Activated CD4-positive, alpha-beta T cell treated with anti-CD3 and anti-CD28 coated beads for 36 hours (primary cell): ENCODE data around the gene HES7. TPM values are rescaled to one million over a fixed set of nuclear protein-coding genes. Genes with fewer than 3 reads are reported as not detected.
"Not testable (repeated sequence)": the region's sequence is repeated elsewhere in the genome, so short reads cannot be mapped to it uniquely, and the experiment has no call there.

Experiments
- ATAC-seq: fragments of 200-7000 bp; cut with Tn5 transposase; one replicate; pipeline ENCODE4 v1.10.0; 2021; ENCODE audit warnings: mild to moderate bottlenecking, moderate library complexity
- CTCF ChIA-PET: fragments of 350-600 bp; sonication (Branson Sonifier 250); formaldehyde crosslinking; loops from one replicate; lab custom pipeline; 2021; ENCODE audit warnings: antibody characterized with exemption; lab: Charles Lee
- POLR2A ChIA-PET: fragments of 350-600 bp; sonication (Branson Sonifier 250); formaldehyde crosslinking; loops from one replicate; lab custom pipeline; 2021; ENCODE audit warnings: antibody characterized with exemption, inconsistent platforms; lab: Charles Lee
- DNase-seq: peaks from one replicate; pipeline ENCODE4 v3.0.0-alpha.2; 2020
- H3K27ac Mint-ChIP-seq: one replicate; pipeline ENCODE4 v1.8.0; 2021; ENCODE audit warnings: mixed read lengths
- H3K27me3 Mint-ChIP-seq: one replicate; pipeline ENCODE4 v1.8.0; 2021; ENCODE audit warnings: mixed read lengths
- H3K36me3 Mint-ChIP-seq: one replicate; pipeline ENCODE4 v1.8.0; 2021; ENCODE audit warnings: low read depth, mixed read lengths
- H3K4me1 Mint-ChIP-seq: one replicate; pipeline ENCODE4 v1.8.0; 2021; ENCODE audit warnings: mixed read lengths
- H3K4me3 Mint-ChIP-seq: one replicate; pipeline ENCODE4 v1.8.0; 2021; ENCODE audit warnings: mild to moderate bottlenecking, moderate library complexity, mixed read lengths
- H3K9me3 Mint-ChIP-seq: one replicate; pipeline ENCODE4 v1.8.0; 2021; ENCODE audit warnings: low read depth, mixed read lengths
- intact Hi-C, 2 experiments: fragments of 100-400 bp; cut with DNase I in 1 of 2; cut with micrococcal nuclease in 1 of 2; formaldehyde crosslinking; loops; one replicate each; pipeline versions ENCODE4 v1.14.2 to v1.15.1; 2022 to 2024; cut with DNase I, micrococcal nuclease
- total RNA-seq, 2 experiments: library from RNA; stranded (reverse); gene quantifications; one replicate each; pipeline ENCODE4 v1.2.3, GENCODE V29; 2021

Gene HES7
- total RNA-seq, 2 experiments from 2014 or later, result 2.4 to 3.2 TPM

DNA sequence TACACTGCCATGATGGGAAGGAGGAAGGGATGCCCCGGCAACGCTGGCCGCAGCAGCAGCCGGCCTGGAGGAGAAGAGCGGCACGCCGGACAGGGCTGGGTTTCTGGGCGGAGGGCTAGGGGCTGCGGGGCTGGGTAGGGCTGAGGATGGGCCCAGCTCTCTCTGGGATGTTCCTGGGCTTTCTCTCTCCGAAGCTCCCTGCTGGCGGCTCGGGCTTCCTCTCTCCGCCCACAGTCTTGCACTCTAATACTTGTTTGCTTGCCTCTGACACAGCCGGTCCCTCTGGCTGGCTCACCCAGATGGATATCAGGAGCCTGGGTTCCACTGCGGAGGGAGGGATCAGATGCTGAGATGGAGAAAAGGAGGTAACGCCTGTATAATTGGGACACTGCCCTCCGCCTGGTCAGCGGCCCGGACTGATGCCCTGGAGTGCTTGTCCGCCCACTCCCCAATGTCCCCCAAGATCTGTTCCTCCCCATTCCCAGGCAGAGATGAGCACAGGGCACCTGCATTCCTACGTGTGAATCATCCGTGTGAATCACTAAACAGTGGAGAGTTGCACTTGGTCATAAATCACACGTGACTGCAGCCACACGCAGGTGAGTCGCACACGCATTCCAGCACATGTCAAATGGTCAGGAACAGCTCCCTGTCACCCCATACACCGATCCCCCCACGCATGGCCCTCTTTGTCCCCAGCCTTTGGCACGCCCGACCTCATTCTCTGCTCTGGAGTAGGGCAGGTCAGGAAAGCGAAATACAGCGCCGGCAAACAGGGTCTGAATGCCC, 5.7 kb downstream of the HES7 start, which contains the start of gene ALOXE3:
TSS of gene ALOXE3 (minus strand) at position 535 of the 789 bp plus-strand sequence. CDS start at position 11, 524 bp downstream.
- POLR2A ChIA-PET, result interaction anchor here (1.3 to 5.0 kb wide), 4 partner anchors 20 to 130 kb away, joined by 3 to 52 read pairs (median 14); partner anchors contain the start of genes CTC1 and PFAS
- H3K9me3 Mint-ChIP-seq, result no peaks in the 10 kb centered on the region
- H3K4me3 Mint-ChIP-seq, result peak within 1 kb of the TSS; percentile 90
- DNase-seq (peak; percentile 57), ATAC-seq (peak; percentile 2)
- peaks cover 27% of the 10 kb centered on the region for H3K27me3 Mint-ChIP-seq
- peak within 1 kb of the TSS; percentile 94 for H3K27ac Mint-ChIP-seq
- intact Hi-C loops, result loop anchor here (1.0 to 5.0 kb wide), 11 partner anchors 23 to 431 kb away; partner anchors contain the start of genes CTC1 (in 1 of the 2), KDM6B (in 1 of the 2), PFAS (in 1 of the 2) and RANGRF (in 1 of the 2)
- peaks cover 38% of the 10 kb centered on the region for H3K4me1 Mint-ChIP-seq
- H3K36me3 Mint-ChIP-seq, result peaks cover 5% of the 10 kb centered on the region
- CTCF ChIA-PET, result interaction anchor here (0.7 to 7.8 kb wide), 35 partner anchors 10 to 636 kb away, joined by 3 to 108 read pairs (median 6); partner anchors contain the start of genes AURKB, BORCS6, CTC1 and GUCY2D

DNA sequence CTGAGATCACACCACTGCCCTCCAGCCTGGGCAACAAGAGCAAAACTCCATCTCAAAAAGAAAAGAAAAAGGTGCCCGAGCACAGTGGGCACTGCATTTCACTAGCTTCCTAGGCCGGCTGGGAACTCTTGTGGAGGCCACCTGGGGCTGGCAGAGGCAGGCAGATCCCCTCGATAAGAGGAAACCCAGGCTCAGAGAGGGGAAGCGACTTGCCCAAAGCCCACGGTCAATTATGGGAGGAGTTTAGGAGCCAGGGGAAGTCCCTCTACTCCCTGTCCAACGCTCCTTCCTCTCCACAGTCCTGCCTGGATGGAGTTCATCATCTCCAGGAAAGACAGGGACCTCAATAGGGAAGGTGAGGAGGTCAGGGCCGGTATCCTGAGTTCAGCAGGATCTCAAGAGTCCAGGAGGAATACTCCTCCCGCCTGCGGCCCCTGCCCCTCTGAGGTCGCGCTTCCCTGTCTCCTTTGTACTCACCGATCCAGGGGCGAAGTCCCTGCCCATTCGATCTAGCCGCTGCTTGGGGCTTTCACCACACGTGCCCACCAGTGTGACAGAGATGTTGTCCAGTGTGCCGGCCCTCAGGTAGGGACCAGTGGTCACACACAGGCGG, 6.4 kb downstream of the HES7 start:
- ATAC-seq, result no peak
- ChIA-PET CTCF (interaction anchor here (0.6 to 7.8 kb wide), 13 partner anchors 10 to 637 kb away, joined by 3 to 108 read pairs (median 12); partner anchors contain the start of genes BORCS6 and SLC25A35), POLR2A (interaction anchor here (0.6 to 3.1 kb wide), 3 partner anchors 56 to 131 kb away, joined by 3 to 12 read pairs (median 3); partner anchors contain the start of genes CTC1 and PFAS)
- no peaks in the 10 kb centered on the region for H3K9me3 Mint-ChIP-seq
- no peak for DNase-seq
- H3K4me1 Mint-ChIP-seq, result peaks cover 32% of the 10 kb centered on the region
- peak overlapping the region; percentile 90 for H3K4me3 Mint-ChIP-seq
- H3K36me3 Mint-ChIP-seq, result peaks cover 5% of the 10 kb centered on the region
- H3K27me3 Mint-ChIP-seq, result peaks cover 28% of the 10 kb centered on the region
- intact Hi-C loops, result loop anchor here in 1 of 2 experiments (5.0 kb wide), 1 partner anchor 235 kb away; no protein-coding TSS in a partner anchor
- H3K27ac Mint-ChIP-seq, result no peak overlapping the region

DNA sequence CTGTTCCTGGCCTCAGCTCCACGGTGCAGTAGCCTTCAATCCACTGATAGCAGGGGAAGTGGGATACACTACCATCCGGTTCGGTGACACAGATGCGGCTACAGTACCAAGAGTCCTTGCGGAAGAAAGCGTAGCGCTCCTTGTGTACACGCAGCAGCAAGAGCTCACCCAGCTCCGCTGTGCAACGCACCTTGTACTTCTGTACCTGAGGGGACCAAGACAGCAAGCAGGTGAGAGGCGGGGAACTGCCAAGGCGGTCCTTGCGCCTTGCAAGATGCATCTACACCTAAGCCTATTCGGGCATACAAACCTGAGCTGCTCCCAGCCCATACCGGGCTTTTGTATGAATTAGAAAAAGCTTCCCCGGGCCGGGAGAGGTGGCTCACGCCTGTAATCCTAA, 7.1 kb downstream of the HES7 start:
- ChIA-PET CTCF (interaction anchor here (0.6 to 6.7 kb wide), 9 partner anchors 10 to 172 kb away, joined by 3 to 108 read pairs (median 4); no protein-coding TSS in a partner anchor), POLR2A (interaction anchor here (0.6 to 0.8 kb wide), 2 partner anchors 56 to 102 kb away, joined by 3 read pairs; no protein-coding TSS in a partner anchor)
- Mint-ChIP-seq H3K4me3 (no peak overlapping the region), H3K4me1 (peaks cover 30% of the 10 kb centered on the region), H3K27me3 (peaks cover 28% of the 10 kb centered on the region), H3K9me3 (no peaks in the 10 kb centered on the region), H3K27ac (no peak overlapping the region), H3K36me3 (peaks cover 5% of the 10 kb centered on the region)
- intact Hi-C loops, result loop anchor here in 1 of 2 experiments (5.0 kb wide), 1 partner anchor 234 kb away; no protein-coding TSS in a partner anchor
- DNase-seq, result no peak
- ATAC-seq, result no peak

- Mint-ChIP-seq H3K27ac (no peak overlapping the region), H3K4me1 (peaks cover 5% of the 10 kb centered on the region), H3K27me3 (peaks cover 27% of the 10 kb centered on the region), H3K4me3 (no peak overlapping the region), H3K36me3 (no peaks in the 10 kb centered on the region), H3K9me3 (no peaks in the 10 kb centered on the region)
- DNase-seq (no peak), ATAC-seq (no peak)
- CTCF ChIA-PET, result interaction anchor here (0.6 to 15.8 kb wide), 25 partner anchors 9 to 193 kb away, joined by 3 to 155 read pairs (median 4); partner anchors contain the start of genes ALOX12B and TMEM107
- POLR2A ChIA-PET, result interaction anchor here (0.5 kb wide), 1 partner anchor 61 kb away, joined by 3 read pairs; no protein-coding TSS in a partner anchor
- intact Hi-C loops, result loop anchor here (1.0 kb wide), 3 partner anchors 29 to 51 kb away; no protein-coding TSS in a partner anchor
Measured at GRCh38 chr17:8110907-8111306, 13.0 kb downstream of the HES7 start.

GRCh38 chr17:8110456-8110804, 13.5 kb downstream of the HES7 start:
- DNase-seq (no peak), ATAC-seq (no peak)
- intact Hi-C loops, result loop anchor here (1.0 kb wide), 3 partner anchors 28 to 50 kb away; no protein-coding TSS in a partner anchor
- Mint-ChIP-seq H3K27me3 (peaks cover 24% of the 10 kb centered on the region), H3K27ac (no peak overlapping the region), H3K4me1 (peaks cover 5% of the 10 kb centered on the region), H3K4me3 (no peak overlapping the region), H3K9me3 (no peaks in the 10 kb centered on the region), H3K36me3 (no peaks in the 10 kb centered on the region)
- POLR2A ChIA-PET, result interaction anchor here (0.5 kb wide), 1 partner anchor 62 kb away, joined by 3 read pairs; no protein-coding TSS in a partner anchor
- CTCF ChIA-PET, result interaction anchor here (0.6 to 15.8 kb wide), 24 partner anchors 9 to 193 kb away, joined by 3 to 155 read pairs (median 4); partner anchors contain the start of genes ALOX12B and TMEM107

DNA sequence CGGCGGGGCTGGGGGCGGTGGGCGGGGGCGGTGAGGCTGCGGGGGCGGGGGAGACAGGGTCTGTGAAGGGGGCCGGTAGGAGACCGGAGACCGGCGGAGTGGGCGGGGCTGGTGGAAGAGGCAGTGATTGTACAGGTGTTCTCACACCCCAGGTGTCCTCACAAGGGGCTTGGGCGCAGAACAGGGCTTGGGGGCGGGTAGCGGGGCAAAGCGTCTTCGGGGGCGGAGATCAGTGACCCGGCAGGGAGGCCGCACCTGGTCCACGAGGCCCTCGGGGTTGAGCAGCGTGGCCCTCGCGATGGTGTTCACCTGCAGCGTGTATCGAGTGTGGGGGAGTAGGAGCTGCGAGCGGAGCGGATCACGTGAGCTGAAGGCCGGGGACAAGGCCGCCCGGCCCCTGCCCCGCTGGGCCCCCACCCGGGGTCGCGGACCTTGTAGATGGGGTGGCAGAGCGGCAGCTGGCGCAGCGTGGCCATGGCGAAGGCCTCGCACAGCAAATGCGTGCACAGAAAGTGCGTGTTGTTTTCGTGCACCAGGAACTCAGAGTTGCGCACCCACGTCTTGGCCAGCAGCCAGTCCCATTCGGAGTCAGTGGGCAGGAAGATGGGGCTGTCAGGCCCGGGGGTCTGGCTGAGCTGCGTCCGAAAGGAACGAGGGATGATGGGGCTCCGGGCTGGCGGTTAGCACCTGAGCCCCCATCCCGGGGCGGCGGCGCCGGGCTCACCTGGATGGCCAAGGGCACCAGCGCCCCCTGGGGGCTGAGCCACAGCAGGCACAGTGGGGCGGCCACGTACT, 14.0 kb downstream of the HES7 start:
- Mint-ChIP-seq H3K27me3 (peaks cover 19% of the 10 kb centered on the region), H3K9me3 (no peaks in the 10 kb centered on the region), H3K36me3 (no peaks in the 10 kb centered on the region), H3K4me1 (peaks cover 5% of the 10 kb centered on the region), H3K4me3 (peak overlapping the region; percentile 34), H3K27ac (no peak overlapping the region)
- peak; percentile 90 for DNase-seq
- ChIA-PET CTCF (interaction anchor here (0.5 to 15.8 kb wide), 20 partner anchors 9 to 194 kb away, joined by 3 to 155 read pairs (median 6); partner anchors contain the start of genes ALOX12B and TMEM107), POLR2A (no interaction called here)
- intact Hi-C loops, result loop anchor here (1.0 kb wide), 3 partner anchors 28 to 50 kb away; no protein-coding TSS in a partner anchor
- ATAC-seq, result peak; percentile 97

DNA sequence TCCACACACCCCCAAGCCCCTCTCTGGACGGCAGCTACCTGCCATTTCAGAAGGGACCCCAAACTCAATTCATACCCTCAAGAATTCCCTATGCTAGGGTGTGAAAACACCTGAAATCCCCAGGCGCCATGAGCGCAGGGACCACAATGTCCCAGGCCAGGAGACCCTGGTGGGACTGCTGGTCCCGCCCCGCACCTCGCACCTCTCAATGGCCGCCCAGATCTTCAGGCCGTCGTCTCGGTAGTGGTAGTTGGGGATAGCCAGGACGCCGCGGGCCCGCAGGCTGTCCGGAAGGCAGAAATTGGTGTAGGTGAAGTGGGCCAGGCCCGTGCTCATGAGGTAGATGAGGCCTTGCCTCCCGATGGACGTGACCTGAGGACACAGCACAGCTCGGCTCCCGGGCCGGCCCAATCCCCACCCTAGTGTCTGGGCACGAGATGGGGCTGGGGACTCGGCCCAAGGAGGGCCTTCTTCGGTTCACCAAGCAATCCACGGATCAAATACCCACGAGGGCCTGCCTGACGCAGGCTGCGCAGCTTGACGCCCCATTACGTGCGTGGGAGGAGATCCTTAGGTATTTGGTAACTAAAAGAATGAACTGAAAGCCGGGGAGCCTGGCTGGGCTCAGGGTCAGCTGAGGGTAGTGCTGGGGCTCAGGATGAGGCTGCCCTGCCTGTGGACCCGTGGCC, 14.8 kb downstream of the HES7 start:
- CTCF ChIA-PET, result interaction anchor here (0.5 to 15.8 kb wide), 10 partner anchors 11 to 196 kb away, joined by 3 to 155 read pairs (median 8); no protein-coding TSS in a partner anchor
- Mint-ChIP-seq H3K27ac (no peak overlapping the region), H3K36me3 (no peaks in the 10 kb centered on the region), H3K4me3 (no peak overlapping the region), H3K4me1 (peaks cover 5% of the 10 kb centered on the region), H3K27me3 (peaks cover 13% of the 10 kb centered on the region), H3K9me3 (no peaks in the 10 kb centered on the region)
- POLR2A ChIA-PET, result no interaction called here
- ATAC-seq, result no peak
- no peak for DNase-seq
- intact Hi-C loops, result no loop called here

DNA sequence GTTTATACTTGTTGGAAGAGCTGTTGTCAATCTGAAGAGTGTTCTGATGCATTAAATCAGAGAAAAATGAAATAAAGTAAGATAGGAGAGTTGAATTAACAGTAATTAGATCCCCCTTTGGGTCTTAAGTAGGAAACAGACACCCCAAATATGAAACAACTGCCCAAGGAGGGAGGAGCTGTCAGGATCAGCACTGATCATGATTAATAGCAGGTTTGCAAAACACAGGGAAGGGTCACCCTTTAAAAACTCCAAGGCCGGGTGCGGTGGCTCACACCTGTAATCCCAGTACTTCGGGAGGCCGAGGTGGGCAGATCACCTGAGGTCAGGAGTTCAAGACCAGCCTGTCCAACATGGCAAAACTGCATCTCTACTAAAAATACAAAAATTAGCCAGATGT, 16.9 kb downstream of the HES7 start:
- DNase-seq, intact Hi-C loops, ATAC-seq, H3K27ac Mint-ChIP-seq, H3K4me1 Mint-ChIP-seq, H3K36me3 Mint-ChIP-seq, H3K4me3 Mint-ChIP-seq, H3K27me3 Mint-ChIP-seq, H3K9me3 Mint-ChIP-seq: not testable (repeated sequence)
- ChIA-PET CTCF (interaction anchor here (0.9 to 15.8 kb wide), 7 partner anchors 12 to 46 kb away, joined by 3 to 155 read pairs (median 5); partner anchors contain the start of gene ALOXE3), POLR2A (interaction anchor here (0.5 to 0.8 kb wide), 2 partner anchors 13 to 142 kb away, joined by 3 read pairs; partner anchors contain the start of gene PFAS)

- Mint-ChIP-seq H3K4me1 (peaks cover 5% of the 10 kb centered on the region), H3K36me3 (no peaks in the 10 kb centered on the region), H3K27me3 (peaks cover 2% of the 10 kb centered on the region), H3K4me3 (no peak overlapping the region), H3K9me3 (no peaks in the 10 kb centered on the region), H3K27ac (peak overlapping the region; percentile 27)
- ChIA-PET POLR2A (no interaction called here), CTCF (interaction anchor here (0.7 to 15.8 kb wide), 10 partner anchors 9 to 45 kb away, joined by 3 to 155 read pairs (median 6); partner anchors contain the start of gene ALOXE3)
- DNase-seq (no peak), ATAC-seq (no peak)
- intact Hi-C loops, result no loop called here
Measured at GRCh38 chr17:8105957-8106398, 17.9 kb downstream of the HES7 start.
